ENCODE measurements around the gene RNU11. TPM values are rescaled to one million over a fixed set of nuclear protein-coding genes. Genes with fewer than 3 reads are reported as not detected.

The RNU11 gene
- not detected in 2 replicates for total RNA-seq (2014; rRNA removed; shearing (Covaris generic))
- total RNA-seq (2022) = not detected in 2 replicates
- percentile 97 among the genes with signal in this experiment for Bru-seq, nascent RNA
- BruChase-seq, experiment 1, labeled RNA remaining after a 6-hour chase = percentile 85 among the genes with signal in this experiment
- percentile 82 among the genes with signal in this experiment for BruChase-seq, experiment 2, labeled RNA remaining after a 2-hour chase
- long read RNA-seq = 0 reads

- peak within 1 kb of the TSS; percentile 69 for H3K4me3 ChIP-seq (ENCODE audit: low read depth, low read length, poor library complexity, severe bottlenecking)
- peak; percentile 98 for DNase-seq (ENCODE audit: low spot score)
- TF ChIP-seq CTCF (conservative IDR thresholded peaks at IDR 0.05; ENCODE audit: low read length) (no peak), EZH2phosphoT487 (IDR thresholded peaks at IDR 0.05; ENCODE audit: borderline replicate concordance, low read depth, low read length) (no peak)
- no peaks in the 10 kb centered on the region for H3K9me2 ChIP-seq (ENCODE audit: insufficient read depth, low read length)
- intact Hi-C loops (cut with micrococcal nuclease; ENCODE audit: unreplicated experiment) = loop anchor here (1.0 to 10.0 kb wide), 3 partner anchors 20 to 574 kb away; partner anchors contain the start of genes GMEB1 and YTHDF2
- H3K79me2 ChIP-seq (ENCODE audit: insufficient read depth, low read depth, low read length) = peaks cover 5% of the 10 kb centered on the region; the same call in 1 of the 2 replicates
- no peaks in the 10 kb centered on the region for H4K20me1 ChIP-seq (ENCODE audit: insufficient read depth, low read length)
- ChIA-PET CTCF (ENCODE audit: unreplicated experiment) (no interaction called here), POLR2A (interaction anchor here (0.5 to 1.4 kb wide), 8 partner anchors 15 to 239 kb away, joined by 3 to 6 read pairs (median 3); partner anchors contain the start of gene YTHDF2)
- peak within 1 kb of the TSS; percentile 100 for H3K4me2 ChIP-seq (ENCODE audit: low read length)
- TSS peak; percentile 98 for BruUV-seq (replicated peaks)
- H3K36me3 ChIP-seq (ENCODE audit: insufficient read depth, low read length) = no peaks in the 10 kb centered on the region
- peak within 1 kb of the TSS; percentile 99 for H3K27ac ChIP-seq (ENCODE audit: low read depth, low read length, poor library complexity, severe bottlenecking)
- peaks cover 35% of the 10 kb centered on the region for H3K4me1 ChIP-seq (ENCODE audit: insufficient read depth, low read length, poor library complexity, severe bottlenecking)
- no peaks in the 10 kb centered on the region for H3K9me3 ChIP-seq (ENCODE audit: low read length)
- H2AFZ ChIP-seq (ENCODE audit: low read length) = peak within 1 kb of the TSS; percentile 20
Measured at GRCh38 chr1:28648474-28649198, at the start of gene RNU11. Gene RNU11 (plus strand): TSS chr1:28648600.

- Histone ChIP-seq H3K9me3 (ENCODE audit: low read length) (no peaks in the 10 kb centered on the region), H4K20me1 (ENCODE audit: insufficient read depth, low read length) (no peaks in the 10 kb centered on the region), H3K4me3 (ENCODE audit: low read depth, low read length, poor library complexity, severe bottlenecking) (no peak overlapping the region), H2AFZ (ENCODE audit: low read length) (no peak overlapping the region), H3K4me2 (ENCODE audit: low read length) (no peak overlapping the region), H3K36me3 (ENCODE audit: insufficient read depth, low read length) (peaks cover 32% of the 10 kb centered on the region), H3K9me2 (ENCODE audit: insufficient read depth, low read length) (no peaks in the 10 kb centered on the region), H3K79me2 (ENCODE audit: insufficient read depth, low read depth, low read length) (no peaks in the 10 kb centered on the region), H3K4me1 (ENCODE audit: insufficient read depth, low read length, poor library complexity, severe bottlenecking) (no peaks in the 10 kb centered on the region), H3K27ac (ENCODE audit: low read depth, low read length, poor library complexity, severe bottlenecking) (no peak overlapping the region)
- DNase-seq (ENCODE audit: low spot score) = no peak
- no TSS peak for BruUV-seq (replicated peaks)
- ChIA-PET CTCF (ENCODE audit: unreplicated experiment) (interaction anchor here (0.6 kb wide), 1 partner anchor 67 kb away, joined by 5 read pairs; no protein-coding TSS in a partner anchor), POLR2A (no interaction called here)
- TF ChIP-seq CTCF (conservative IDR thresholded peaks at IDR 0.05; ENCODE audit: low read length) = no peak
- intact Hi-C loops (cut with micrococcal nuclease; ENCODE audit: unreplicated experiment) = loop anchor here (2.0 kb wide), 3 partner anchors 83 to 243 kb away; no protein-coding TSS in a partner anchor
Measured at GRCh38 chr1:28601696-28602095, 46.7 kb upstream of the RNU11 start.
